HS-5 (cell line): ENCODE data around the gene GDF10.

Source experiments
- DNase-seq: peaks from one replicate; pipeline ENCODE4 v3.0.0-alpha.2; 2012; ENCODE audit warnings: low read depth

The GDF10 gene

GRCh38 chr10:47353351-47353750 lies 53.4 kb downstream of the GDF10 start:
- no peak for DNase-seq

GRCh38 chr10:47354165-47354564 lies 54.2 kb downstream of the GDF10 start:
- DNase-seq: no peak

GRCh38 chr10:47354900-47355299 lies 54.9 kb downstream of the GDF10 start:
- DNase-seq: no peak

- no peak for DNase-seq
These were observed 56.7 kb downstream of the GDF10 start for GRCh38 chr10:47356708-47357107.

- no peak for DNase-seq
These were observed 57.2 kb downstream of the GDF10 start for GRCh38 chr10:47357131-47357582.

GRCh38 chr10:47357911-47358310 lies 57.9 kb downstream of the GDF10 start:
- DNase-seq: no peak

GRCh38 chr10:47358457-47358856 lies 58.5 kb downstream of the GDF10 start:
- no peak for DNase-seq

GRCh38 chr10:47359101-47359500 lies 59.1 kb downstream of the GDF10 start:
- DNase-seq: no peak

GRCh38 chr10:47359626-47360418 lies 59.8 kb downstream of the GDF10 start:
- no peak for DNase-seq

- no peak for DNase-seq
These were observed 60.5 kb downstream of the GDF10 start for GRCh38 chr10:47360419-47361040.

- no peak for DNase-seq
These were observed 61.3 kb downstream of the GDF10 start for GRCh38 chr10:47361293-47361692.

GRCh38 chr10:47362199-47362598 lies 62.2 kb downstream of the GDF10 start:
- DNase-seq: no peak
